ENCODE measurements around the gene MAP7D1.

MAP7D1 gene

GRCh38 chr1:36126797-36127500 lies 29.0 kb upstream of the MAP7D1 start:
- no peak for DNase-seq (ENCODE audit: low read depth)

DNA sequence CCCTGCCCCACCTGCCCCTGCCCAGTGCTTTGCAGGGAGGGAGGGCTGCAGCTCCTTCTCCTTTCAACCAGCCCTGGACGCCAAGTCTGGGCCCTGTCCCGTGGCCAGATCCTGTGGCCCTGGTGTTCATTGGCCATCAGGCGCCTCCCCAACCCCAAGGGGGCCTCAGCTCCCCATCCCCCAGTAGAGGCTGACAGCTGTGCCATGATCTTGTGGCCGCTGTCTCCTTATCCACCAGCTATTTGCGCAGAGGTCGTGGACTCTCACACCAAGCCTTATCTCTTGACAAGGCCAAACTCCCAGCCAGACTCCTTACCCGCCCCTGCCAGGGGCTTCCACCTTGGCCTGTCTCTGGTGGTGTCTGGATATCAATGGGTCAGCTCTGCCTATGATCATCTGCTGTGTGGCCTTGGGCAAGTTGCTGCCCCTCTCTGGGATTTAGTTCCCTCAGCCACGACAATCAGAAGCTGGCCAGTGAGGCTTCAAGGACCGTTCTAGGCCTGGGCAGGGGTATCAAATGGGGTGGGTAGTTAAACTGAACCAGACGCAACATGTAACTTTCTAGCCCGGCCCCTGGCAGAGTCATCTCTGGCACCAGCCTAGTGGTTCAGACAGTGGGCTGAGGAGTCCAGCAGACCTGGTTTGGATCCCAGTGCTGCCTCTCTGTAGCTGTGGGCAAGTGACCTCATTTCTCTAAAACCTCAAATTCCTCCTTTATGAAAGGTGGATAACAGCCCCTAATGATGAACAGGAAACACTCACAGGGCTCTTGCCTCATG lies 27.6 kb upstream of the MAP7D1 start:
- peak; percentile 61 for DNase-seq (ENCODE audit: low read depth)

DNA sequence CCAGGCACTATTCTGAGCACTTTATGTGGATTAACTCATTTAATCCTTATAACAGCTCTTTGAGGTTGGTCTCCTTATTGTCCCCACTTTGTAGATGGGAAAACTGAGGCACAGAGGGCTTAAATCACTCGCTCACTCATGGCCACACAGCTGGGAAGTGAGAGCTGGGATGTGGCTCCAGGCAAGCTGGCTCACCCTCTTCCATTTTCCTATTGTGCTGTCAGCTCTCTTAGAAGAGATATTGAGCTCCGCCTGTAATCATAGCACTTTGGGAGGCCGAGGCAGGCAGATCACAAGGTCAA lies 27.1 kb upstream of the MAP7D1 start:
- no peak for DNase-seq (ENCODE audit: low read depth)

- no peak for DNase-seq (ENCODE audit: low read depth)
Measured at GRCh38 chr1:36132029-36132428, 23.9 kb upstream of the MAP7D1 start.

- peak; percentile 83 for DNase-seq (ENCODE audit: low read depth)
Measured at GRCh38 chr1:36133484-36133883, 22.5 kb upstream of the MAP7D1 start.

- DNase-seq (ENCODE audit: low read depth), result no peak
Measured at GRCh38 chr1:36134031-36134430, 21.9 kb upstream of the MAP7D1 start.

- DNase-seq (ENCODE audit: low read depth), result no peak
Measured at GRCh38 chr1:36134505-36135329, 21.2 kb upstream of the MAP7D1 start.

DNA sequence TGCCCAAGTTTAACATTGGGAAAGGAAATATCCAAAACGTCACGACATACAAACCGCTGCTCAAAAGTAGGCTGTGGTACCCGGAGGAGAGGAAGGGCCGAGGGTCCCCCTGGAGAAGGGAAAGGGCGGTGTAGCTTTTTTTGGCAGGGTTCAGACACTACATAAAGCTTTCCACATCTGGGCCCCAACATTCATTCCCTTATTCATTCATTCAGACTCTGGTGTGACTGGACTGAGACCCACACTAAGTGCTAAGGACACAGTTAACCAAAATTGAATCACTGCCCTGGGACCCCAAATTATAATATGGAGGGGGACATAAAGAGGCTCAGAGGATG lies 20.7 kb upstream of the MAP7D1 start:
- DNase-seq (ENCODE audit: low read depth), result no peak

- no peak for DNase-seq (ENCODE audit: low read depth)
Measured at GRCh38 chr1:36135796-36136195, 20.2 kb upstream of the MAP7D1 start.

DNA sequence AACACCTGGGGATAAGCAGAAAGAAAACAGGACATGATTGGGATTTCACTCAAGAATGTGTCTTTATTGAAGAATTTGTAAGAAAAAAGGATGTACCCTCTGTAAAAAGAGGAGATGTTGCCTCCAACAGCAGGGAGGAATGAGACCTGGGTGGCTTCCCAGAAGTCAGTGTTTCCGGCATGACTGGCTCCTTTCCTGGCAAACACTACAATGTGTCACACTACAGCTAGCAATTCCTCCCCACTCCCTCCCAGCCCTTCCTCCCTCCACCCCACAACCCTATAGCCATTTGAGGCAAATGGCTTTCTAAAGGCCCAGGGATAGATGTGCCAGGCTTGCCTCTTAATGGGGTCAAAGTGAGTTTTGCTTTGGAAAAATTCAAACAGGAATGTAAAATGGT lies 19.4 kb upstream of the MAP7D1 start:
- peak; percentile 88 for DNase-seq (ENCODE audit: low read depth)

- DNase-seq (ENCODE audit: low read depth), result no peak
Measured at GRCh38 chr1:36137226-36137625, 18.7 kb upstream of the MAP7D1 start.

DNA sequence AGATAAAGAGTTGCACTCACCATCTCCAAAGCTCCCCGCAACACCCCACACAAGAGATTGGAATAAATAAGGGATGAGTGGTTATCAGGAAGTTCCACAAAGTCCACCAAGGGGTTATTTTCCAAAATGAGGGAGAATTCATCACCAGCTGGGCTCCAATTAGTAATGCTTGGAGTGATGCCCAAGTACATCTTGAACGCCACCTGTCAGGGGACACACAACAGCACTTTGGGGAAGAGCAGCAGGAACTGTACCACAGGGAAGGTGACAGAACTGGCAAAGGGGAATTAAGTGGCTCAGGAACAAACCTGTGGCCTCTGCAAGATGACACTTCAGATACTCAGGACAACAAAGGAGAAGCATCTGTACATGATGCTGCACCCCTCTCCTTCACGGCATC lies 18.2 kb upstream of the MAP7D1 start:
- no peak for DNase-seq (ENCODE audit: low read depth)

DNA sequence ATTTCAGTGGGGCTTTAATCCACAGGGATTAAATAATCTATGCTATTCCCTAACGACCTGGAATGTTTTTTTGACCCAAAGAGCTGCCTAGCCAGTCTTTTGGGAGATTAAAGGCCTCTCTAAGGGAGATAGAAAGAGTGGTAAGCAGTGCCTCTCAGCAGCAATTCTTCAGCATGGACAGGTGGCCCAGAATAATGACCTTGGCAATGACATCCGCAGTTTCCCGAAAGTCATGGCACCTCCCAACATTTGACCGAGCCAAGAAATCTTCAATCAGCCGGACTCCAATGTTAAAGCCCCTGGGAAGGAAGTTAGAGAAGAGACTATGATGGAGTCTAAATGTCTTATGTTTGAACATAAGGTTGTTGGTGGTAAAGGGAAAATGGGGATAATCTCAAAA lies 16.4 kb upstream of the MAP7D1 start:
- DNase-seq (ENCODE audit: low read depth), result no peak

GRCh38 chr1:36142121-36142520 lies 13.8 kb upstream of the MAP7D1 start:
- no peak for DNase-seq (ENCODE audit: low read depth)

- DNase-seq (ENCODE audit: low read depth), result no peak
Measured at GRCh38 chr1:36143424-36143823, 12.5 kb upstream of the MAP7D1 start.

- no peak for DNase-seq (ENCODE audit: low read depth)
Measured at GRCh38 chr1:36144413-36144812, 11.5 kb upstream of the MAP7D1 start.

DNA sequence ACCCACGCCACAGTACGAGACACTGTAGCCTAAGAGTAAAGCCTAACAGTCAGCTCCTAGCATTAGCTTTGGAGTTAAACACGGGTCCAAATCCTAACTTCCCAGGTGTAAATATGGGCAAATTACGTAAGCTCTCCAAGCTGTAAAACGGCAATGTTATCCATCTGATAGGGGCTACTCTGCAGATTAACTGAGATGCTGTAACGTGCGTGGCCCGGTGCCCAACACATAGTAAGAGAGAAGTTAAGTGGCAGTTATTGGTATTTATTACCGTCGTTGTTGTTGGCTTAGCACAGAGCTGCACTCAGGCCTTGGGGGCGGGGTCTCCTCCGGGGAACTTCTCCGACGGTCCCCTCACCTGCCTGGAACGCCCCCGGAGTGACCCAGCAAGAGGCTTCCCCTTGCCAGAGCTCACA lies 7.1 kb upstream of the MAP7D1 start:
- DNase-seq (ENCODE audit: low read depth), result peak; percentile 49

GRCh38 chr1:36149237-36149972 lies 6.6 kb upstream of the MAP7D1 start, which contains the start of gene TRAPPC3:
TSS of gene TRAPPC3 (minus strand) at chr1:36149486. CDS start at chr1:36149378, 108 bp downstream.
- peak; percentile 100 for DNase-seq (ENCODE audit: low read depth)

DNA sequence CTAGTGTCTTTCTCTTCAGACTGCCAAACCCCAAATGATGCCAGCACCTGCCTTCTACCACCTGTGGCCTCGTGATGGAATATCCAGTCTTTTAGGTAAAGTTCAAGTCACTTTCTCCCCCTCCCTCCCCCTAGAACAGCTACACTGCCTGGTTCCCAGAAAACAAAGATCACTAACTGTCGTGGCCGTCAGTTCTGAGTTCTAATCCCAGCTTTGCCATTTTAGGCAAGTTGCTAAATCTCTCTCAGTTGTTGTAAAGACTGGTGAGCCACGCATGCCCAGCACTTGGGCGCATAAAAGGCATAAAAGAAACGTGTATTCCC lies 6.0 kb upstream of the MAP7D1 start:
- no peak for DNase-seq (ENCODE audit: low read depth)

GRCh38 chr1:36150296-36151133 lies 5.4 kb upstream of the MAP7D1 start:
- peak; percentile 98 for DNase-seq (ENCODE audit: low read depth)

DNA sequence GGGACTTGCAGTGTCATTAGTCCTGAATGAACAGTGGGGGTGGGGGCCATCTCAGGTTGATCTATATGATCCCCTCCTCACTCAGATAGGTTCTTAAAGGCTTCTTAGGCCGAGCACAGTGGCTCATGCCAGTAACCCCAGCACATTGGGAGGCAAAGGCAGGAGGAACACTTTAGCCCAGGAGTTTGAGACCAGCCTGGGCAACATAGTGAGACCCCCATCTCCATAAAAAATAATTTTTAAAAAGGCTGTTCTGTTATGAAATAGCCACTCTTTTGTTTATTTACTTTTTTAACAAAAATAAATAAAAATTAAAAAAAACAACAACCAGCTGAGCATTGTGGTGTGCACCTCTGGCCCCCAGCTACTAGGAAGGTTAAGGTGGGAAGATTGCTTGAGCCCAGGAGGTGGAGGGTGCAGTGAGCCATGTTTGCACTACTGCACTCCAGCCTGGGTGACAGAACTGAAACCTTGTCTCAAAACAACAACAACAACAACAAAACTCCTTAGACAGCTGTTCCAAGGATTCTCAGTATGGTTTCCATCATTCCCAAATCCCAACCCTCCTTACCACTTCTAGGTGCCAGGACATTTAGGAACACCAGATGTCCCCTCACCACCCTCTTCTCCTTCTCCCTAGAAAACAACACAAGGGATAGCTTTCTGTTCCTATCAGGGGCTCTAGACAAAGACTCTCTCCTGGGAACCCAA lies 4.7 kb upstream of the MAP7D1 start:
- DNase-seq (ENCODE audit: low read depth), result no peak

Data from iris pigment epithelial cell (primary cell).